Occipital lobe (tissue), 2 donors: ENCODE measurements around the gene SF1. TPM values are rescaled to one million over a fixed set of nuclear protein-coding genes. Genes with fewer than 3 reads are reported as not detected.

Source experiments
- DNase-seq: peaks from one replicate; lab custom pipeline; 2025; lab: John Stamatoyannopoulos, UW
- total RNA-seq: library from RNA; depleted of rRNA; stranded (reverse); fragments of >200 nt; gene quantifications from one replicate; pipeline ENCODE4 v1.2.3, GENCODE V29; 2014

The SF1 gene
- total RNA-seq, 1 donor from 2014 or later: 80.0 TPM

GRCh38 chr11:64745521-64746328, 32.6 kb downstream of the SF1 start:
- DNase-seq: no peak

GRCh38 chr11:64745189-64745520, 33.2 kb downstream of the SF1 start:
- no peak for DNase-seq

GRCh38 chr11:64744544-64745188, 33.7 kb downstream of the SF1 start:
- no peak for DNase-seq

- DNase-seq: no peak
These were observed 34.5 kb downstream of the SF1 start, which contains the start of gene RASGRP2 for GRCh38 chr11:64743591-64744543. TSS of gene RASGRP2 (minus strand) at chr11:64744142. CDS start at chr11:64742866, 1,276 bp downstream.

GRCh38 chr11:64742889-64743590, 35.3 kb downstream of the SF1 start:
- DNase-seq: peak; percentile 25

GRCh38 chr11:64742087-64742888, 36.1 kb downstream of the SF1 start:
- no peak for DNase-seq

GRCh38 chr11:64741375-64742086, 36.8 kb downstream of the SF1 start:
- no peak for DNase-seq

GRCh38 chr11:64739871-64740270, 38.5 kb downstream of the SF1 start:
- DNase-seq: no peak

- DNase-seq: no peak
These were observed 41.7 kb downstream of the SF1 start for GRCh38 chr11:64736654-64737053.

GRCh38 chr11:64735725-64736259, 42.5 kb downstream of the SF1 start:
- DNase-seq: no peak

GRCh38 chr11:64734811-64735724, 43.3 kb downstream of the SF1 start:
- no peak for DNase-seq

- DNase-seq: no peak
These were observed 46.7 kb downstream of the SF1 start for GRCh38 chr11:64731601-64732000.

GRCh38 chr11:64729851-64730382, 48.4 kb downstream of the SF1 start:
- no peak for DNase-seq

GRCh38 chr11:64728757-64729365, 49.5 kb downstream of the SF1 start:
- DNase-seq: no peak

- no peak for DNase-seq
These were observed 51.3 kb downstream of the SF1 start for GRCh38 chr11:64726867-64727530.

- no peak for DNase-seq
These were observed 52.1 kb downstream of the SF1 start for GRCh38 chr11:64726211-64726641.
